Trophoblast cell (in vitro differentiated cells and primary cell): Measurements from ENCODE around the gene PWP1. TPM values are rescaled to one million over a fixed set of nuclear protein-coding genes. Genes with fewer than 3 reads are reported as not detected.

Experiments used
- DNase-seq, 2 donors: peaks; one replicate each; pipeline ENCODE4 v3.0.0-alpha.2; 2016
- H2AFZ ChIP-seq: 2 replicates; pipeline ENCODE4 v1.6.1; 2013; ENCODE audit warnings: low read length, moderate library complexity, mild to moderate bottlenecking; ENCODE audit not compliant: insufficient read depth, poor library complexity
- H2AK5ac ChIP-seq: 2 replicates; pipeline ENCODE4 v1.6.1; 2013; ENCODE audit warnings: mild to moderate bottlenecking, low read length
- H2BK120ac ChIP-seq: 2 replicates; pipeline ENCODE4 v1.6.1; 2013; ENCODE audit warnings: low read length, mild to moderate bottlenecking, moderate library complexity; ENCODE audit not compliant: insufficient read depth, poor library complexity
- H2BK12ac ChIP-seq: 2 replicates; pipeline ENCODE4 v1.6.1; 2013; ENCODE audit warnings: mild to moderate bottlenecking, low read length, moderate library complexity
- H2BK5ac ChIP-seq: 2 replicates; pipeline ENCODE4 v1.6.1; 2013; ENCODE audit warnings: low read length, low read depth, moderate library complexity, mild to moderate bottlenecking; ENCODE audit not compliant: poor library complexity
- H3K14ac ChIP-seq: 2 replicates; pipeline ENCODE4 v1.6.1; 2013; ENCODE audit warnings: mild to moderate bottlenecking, low read length
- H3K18ac ChIP-seq: 2 replicates; pipeline ENCODE4 v1.6.1; 2013; ENCODE audit warnings: mild to moderate bottlenecking, low read length
- H3K23ac ChIP-seq: 2 replicates; pipeline ENCODE4 v1.6.1; 2013; ENCODE audit warnings: low read length
- H3K27ac ChIP-seq: 2 replicates; pipeline ENCODE4 v1.5.1; 2013; ENCODE audit warnings: low read depth, mild to moderate bottlenecking, inconsistent platforms, low read length, moderate library complexity
- H3K27me3 ChIP-seq: 2 replicates; pipeline ENCODE4 v1.6.1; 2013; ENCODE audit warnings: inconsistent platforms, mild to moderate bottlenecking, low read length, moderate library complexity; ENCODE audit not compliant: insufficient read depth
- H3K36me3 ChIP-seq, 2 experiments: 1 replicate in 1 of 2; 2 replicates in 1 of 2; pipeline ENCODE4 v1.6.1; 2013; ENCODE audit warnings: low read length in 2 of 2, mild to moderate bottlenecking in 2 of 2, moderate library complexity in 1 of 2; ENCODE audit not compliant: insufficient read depth in 2 of 2, control insufficient read depth in 1 of 2
- H3K4ac ChIP-seq: 2 replicates; pipeline ENCODE4 v1.6.1; 2013; ENCODE audit warnings: low read depth, mild to moderate bottlenecking, low read length, moderate library complexity
- H3K4me1 ChIP-seq, 2 experiments: 1 replicate in 1 of 2; 2 replicates in 1 of 2; pipeline ENCODE4 v1.6.1; 2013; ENCODE audit warnings: low read length in 2 of 2, mild to moderate bottlenecking in 2 of 2, moderate library complexity in 1 of 2; ENCODE audit not compliant: insufficient read depth in 2 of 2, control insufficient read depth in 1 of 2
- H3K4me2 ChIP-seq: 2 replicates; pipeline ENCODE4 v1.6.1; 2013; ENCODE audit warnings: inconsistent platforms, mild to moderate bottlenecking, low read length, moderate library complexity
- H3K4me3 ChIP-seq: 2 replicates; pipeline ENCODE4 v1.5.1; 2013; ENCODE audit warnings: mild to moderate bottlenecking, low read depth, low read length, inconsistent platforms
- H3K79me1 ChIP-seq: one replicate; pipeline ENCODE4 v1.6.1; 2013; ENCODE audit warnings: low read length
- H3K79me2 ChIP-seq: 2 replicates; pipeline ENCODE4 v1.6.1; 2013; ENCODE audit warnings: low read length, mild to moderate bottlenecking; ENCODE audit not compliant: control insufficient read depth, insufficient read depth, poor library complexity
- H3K9ac ChIP-seq: 2 replicates; pipeline ENCODE4 v1.6.1; 2013; ENCODE audit warnings: mild to moderate bottlenecking, low read length
- H3K9me3 ChIP-seq: 2 replicates; pipeline ENCODE4 v1.6.1; 2013; ENCODE audit warnings: low read depth, mild to moderate bottlenecking, control low read depth, inconsistent platforms, low read length; ENCODE audit not compliant: insufficient read depth
- H4K12ac ChIP-seq: 2 replicates; pipeline ENCODE4 v1.6.1; 2013; ENCODE audit warnings: low read depth, mild to moderate bottlenecking, low read length, moderate library complexity
- H4K8ac ChIP-seq: 2 replicates; pipeline ENCODE4 v1.6.1; 2013; ENCODE audit warnings: low read depth, mild to moderate bottlenecking, low read length, moderate library complexity
- H4K91ac ChIP-seq: one replicate; pipeline ENCODE4 v1.6.1; 2013; ENCODE audit warnings: low read depth, mild to moderate bottlenecking, low read length, moderate library complexity
- WGBS: extraction: QIAGEN DNeasy Blood & Tissue Kit; methylation state at CpG from one replicate; pipeline ENCODE4 v1.1.7; 2013; ENCODE audit warnings: missing lambda C conversion rate; ENCODE audit not compliant: insufficient read length, insufficient coverage; ENCODE audit errors: extremely low coverage; 5-methylcytosine and 5-hydroxymethylcytosine counted together
- polyA plus RNA-seq: library from polyadenylated mRNA; stranded (reverse); fragments of 200-250 nt; gene quantifications from 2 replicates; pipeline ENCODE4 v1.2.3, GENCODE V29; 2013

The PWP1 gene
- polyA plus RNA-seq, result 31.2 and 32.4 TPM in 2 replicates

- no peak within 1 kb of the TSS for H3K27ac ChIP-seq
- peaks cover 3% of the 10 kb centered on the region for H3K79me1 ChIP-seq
- peak within 1 kb of the TSS; percentile 98 for H2AFZ ChIP-seq
- peak within 1 kb of the TSS; percentile 32 for H2BK5ac ChIP-seq
- peak within 1 kb of the TSS; percentile 74 for H2BK120ac ChIP-seq
- peak within 1 kb of the TSS; percentile 82 for H4K91ac ChIP-seq
- H3K9ac ChIP-seq, result peak within 1 kb of the TSS; percentile 79
- H3K23ac ChIP-seq, result no peak within 1 kb of the TSS
- H2AK5ac ChIP-seq, result peak within 1 kb of the TSS; percentile 61
- peaks cover 3 to 5% of the 10 kb centered on the region in 2 experiments for H3K4me1 ChIP-seq
- peak within 1 kb of the TSS; percentile 89 for H4K12ac ChIP-seq
- peak within 1 kb of the TSS; percentile 95 for H3K18ac ChIP-seq
- no peak within 1 kb of the TSS for H2BK12ac ChIP-seq
- H3K4me3 ChIP-seq, result peak within 1 kb of the TSS; percentile 96
- H3K4me2 ChIP-seq, result peak within 1 kb of the TSS; percentile 68
- peak within 1 kb of the TSS; percentile 99 for H4K8ac ChIP-seq
- H3K14ac ChIP-seq, result peak within 1 kb of the TSS; percentile 96
- peaks cover 10 to 12% of the 10 kb centered on the region in 2 experiments for H3K36me3 ChIP-seq
- H3K79me2 ChIP-seq, result peaks cover 7% of the 10 kb centered on the region
- no CpG with 5 or more reads among the region's 51 CpGs for WGBS
- H3K27me3 ChIP-seq, result no peaks in the 10 kb centered on the region
- no peaks in the 10 kb centered on the region for H3K9me3 ChIP-seq
- peak; percentile 99 to 100 for DNase-seq
- H3K4ac ChIP-seq, result peak within 1 kb of the TSS; percentile 90
Observed at GRCh38 chr12:107685360-107686248, at the start of gene PWP1. Gene PWP1 (plus strand): TSS chr12:107685799. CDS start chr12:107685900, 101 bp downstream.

GRCh38 chr12:107641154-107641553 is 44.4 kb upstream of the PWP1 start:
- no peak overlapping the region for H3K4me2 ChIP-seq
- H2BK120ac ChIP-seq, result no peak overlapping the region
- H3K4me1 ChIP-seq, result peaks cover 0 to 6% of the 10 kb centered on the region in 2 experiments
- no peaks in the 10 kb centered on the region for H3K36me3 ChIP-seq
- H2BK5ac ChIP-seq, result no peak overlapping the region
- H2AK5ac ChIP-seq, result no peak overlapping the region
- H3K4me3 ChIP-seq, result no peak overlapping the region
- no peak overlapping the region for H3K27ac ChIP-seq
- H3K9me3 ChIP-seq, result no peaks in the 10 kb centered on the region
- no peak overlapping the region for H3K14ac ChIP-seq
- H4K12ac ChIP-seq, result no peak overlapping the region
- no peak overlapping the region for H4K91ac ChIP-seq
- no peaks in the 10 kb centered on the region for H3K79me1 ChIP-seq
- H4K8ac ChIP-seq, result no peak overlapping the region
- no peaks in the 10 kb centered on the region for H3K27me3 ChIP-seq
- H2AFZ ChIP-seq, result no peak overlapping the region
- H3K18ac ChIP-seq, result no peak overlapping the region
- H3K23ac ChIP-seq, result no peak overlapping the region
- no peak for DNase-seq
- no peak overlapping the region for H3K4ac ChIP-seq
- H3K9ac ChIP-seq, result no peak overlapping the region
- no peak overlapping the region for H2BK12ac ChIP-seq
- no peaks in the 10 kb centered on the region for H3K79me2 ChIP-seq

- DNase-seq, result no peak
- H3K9me3 ChIP-seq, result no peaks in the 10 kb centered on the region
- no peak overlapping the region for H4K12ac ChIP-seq
- no peak overlapping the region for H2BK12ac ChIP-seq
- no peak overlapping the region for H3K27ac ChIP-seq
- H3K36me3 ChIP-seq, result no peaks in the 10 kb centered on the region
- no peaks in the 10 kb centered on the region for H3K79me2 ChIP-seq
- WGBS, result no CpG with 5 or more reads among the region's 5 CpGs
- no peak overlapping the region for H2AFZ ChIP-seq
- H2AK5ac ChIP-seq, result no peak overlapping the region
- no peak overlapping the region for H2BK120ac ChIP-seq
- no peak overlapping the region for H3K4ac ChIP-seq
- no peak overlapping the region for H4K91ac ChIP-seq
- H3K27me3 ChIP-seq, result no peaks in the 10 kb centered on the region
- no peak overlapping the region for H3K14ac ChIP-seq
- H3K23ac ChIP-seq, result no peak overlapping the region
- no peak overlapping the region for H3K18ac ChIP-seq
- no peak overlapping the region for H3K4me3 ChIP-seq
- H4K8ac ChIP-seq, result no peak overlapping the region
- no peaks in the 10 kb centered on the region for H3K79me1 ChIP-seq
- H3K4me2 ChIP-seq, result no peak overlapping the region
- no peak overlapping the region for H2BK5ac ChIP-seq
- H3K9ac ChIP-seq, result no peak overlapping the region
- H3K4me1 ChIP-seq, result peaks cover 0 to 6% of the 10 kb centered on the region in 2 experiments
Observed at GRCh38 chr12:107642240-107642639, 43.4 kb upstream of the PWP1 start.

DNA sequence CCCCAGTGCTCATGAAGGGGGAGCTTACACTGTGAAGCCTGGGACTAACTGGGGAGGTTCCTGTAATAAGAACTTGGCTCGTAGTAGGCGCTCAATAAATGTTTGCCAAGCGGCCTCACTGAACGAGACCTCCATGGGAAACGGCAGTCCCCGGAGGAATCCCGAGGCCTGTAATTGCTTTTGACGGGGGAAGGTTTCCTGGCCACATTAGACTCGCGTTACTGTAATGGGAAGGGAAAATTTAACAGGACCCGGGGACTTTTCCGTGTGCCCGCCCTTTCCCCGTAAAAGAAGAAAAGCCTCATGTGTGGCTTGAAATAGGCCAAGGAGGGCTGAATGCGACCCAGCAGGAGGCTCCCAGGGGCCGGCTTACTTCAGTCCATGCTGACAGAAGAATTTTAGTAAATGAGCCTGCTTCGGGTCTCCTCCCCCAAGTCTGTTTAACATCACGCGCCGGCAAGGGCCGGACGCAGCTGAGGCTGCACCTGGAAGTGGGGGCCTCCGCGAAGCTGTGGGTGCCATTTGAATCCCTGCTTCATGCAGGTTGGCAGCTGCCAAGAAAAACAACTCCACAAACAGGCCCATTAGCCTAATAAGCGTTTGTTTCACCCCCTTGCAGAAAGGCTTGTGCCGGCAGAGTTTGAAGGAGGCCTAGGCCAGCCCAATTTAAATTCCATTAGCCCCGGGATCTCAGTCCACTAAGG is 39.8 kb upstream of the PWP1 start:
- Histone ChIP-seq H3K18ac (no peak overlapping the region), H2AK5ac (no peak overlapping the region), H3K27ac (no peak overlapping the region), H3K23ac (no peak overlapping the region), H3K27me3 (no peaks in the 10 kb centered on the region), H2BK5ac (no peak overlapping the region), H3K36me3 (no peaks in the 10 kb centered on the region), H3K9me3 (no peaks in the 10 kb centered on the region), H4K91ac (no peak overlapping the region), H4K12ac (no peak overlapping the region), H2AFZ (no peak overlapping the region), H3K14ac (no peak overlapping the region), H3K9ac (peak overlapping the region; percentile 36), H4K8ac (no peak overlapping the region), H2BK120ac (no peak overlapping the region), H3K4me2 (peak overlapping the region; percentile 46), H3K4ac (no peak overlapping the region), H3K4me1 (peaks cover 0 to 6% of the 10 kb centered on the region in 2 experiments), H3K4me3 (peak overlapping the region; percentile 16), H2BK12ac (no peak overlapping the region), H3K79me1 (no peaks in the 10 kb centered on the region), H3K79me2 (no peaks in the 10 kb centered on the region)
- no peak for DNase-seq
- WGBS, result no CpG with 5 or more reads among the region's 27 CpGs
